ENCODE data around the gene ABCA12. TPM values are rescaled to one million over a fixed set of nuclear protein-coding genes. Genes with fewer than 3 reads are reported as not detected.

The ABCA12 gene
- total and polyA plus RNA-seq, 10 of the 15 experiments (the other 5 are each of a cell fraction or from before 2014, with no cell fraction given) = 1.2 to 12.1 (median 6.0) TPM

DNA sequence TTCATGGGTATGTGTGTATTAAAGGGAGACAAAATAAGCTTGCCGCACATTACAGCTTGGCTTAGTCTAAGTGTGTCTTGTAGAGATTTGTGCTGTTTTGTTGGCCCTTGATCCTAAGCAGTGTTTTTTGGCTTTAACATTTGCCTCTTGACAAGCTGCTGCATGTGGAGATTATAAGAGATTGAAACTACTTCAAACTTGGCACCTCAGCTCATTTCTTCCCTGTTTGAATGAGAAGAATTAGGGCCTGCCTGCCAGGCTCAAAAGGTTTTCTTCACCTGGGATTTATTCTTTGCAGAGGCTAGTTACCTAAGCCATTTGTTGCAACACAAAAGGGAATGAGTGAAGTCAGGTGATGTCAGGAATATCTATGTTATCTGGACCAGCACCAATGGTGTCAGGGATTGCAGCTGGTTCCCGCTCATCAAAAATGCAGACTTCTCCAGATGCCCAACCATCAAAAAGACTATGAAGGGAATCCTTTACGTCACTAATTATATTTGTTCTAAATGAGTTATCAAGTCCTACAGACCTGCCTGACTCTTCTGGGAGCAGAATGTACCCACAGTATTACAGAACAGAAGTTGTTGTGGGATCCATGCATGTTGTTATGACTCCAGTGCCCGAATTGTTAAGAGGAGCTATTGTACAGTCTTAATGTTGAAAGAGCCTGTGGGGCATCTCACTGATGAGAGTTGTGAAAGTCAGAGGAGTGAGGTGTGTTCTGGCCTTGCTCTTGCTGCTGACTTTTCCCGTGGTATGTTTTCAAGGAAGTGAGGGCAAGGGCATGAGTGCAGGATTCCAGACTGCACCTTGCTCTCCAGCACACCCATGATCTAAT lies 31.0 kb downstream of the ABCA12 start:
- no TSS peak for BruUV-seq (replicated peaks)
- TF ChIP-seq, protein P1, sequence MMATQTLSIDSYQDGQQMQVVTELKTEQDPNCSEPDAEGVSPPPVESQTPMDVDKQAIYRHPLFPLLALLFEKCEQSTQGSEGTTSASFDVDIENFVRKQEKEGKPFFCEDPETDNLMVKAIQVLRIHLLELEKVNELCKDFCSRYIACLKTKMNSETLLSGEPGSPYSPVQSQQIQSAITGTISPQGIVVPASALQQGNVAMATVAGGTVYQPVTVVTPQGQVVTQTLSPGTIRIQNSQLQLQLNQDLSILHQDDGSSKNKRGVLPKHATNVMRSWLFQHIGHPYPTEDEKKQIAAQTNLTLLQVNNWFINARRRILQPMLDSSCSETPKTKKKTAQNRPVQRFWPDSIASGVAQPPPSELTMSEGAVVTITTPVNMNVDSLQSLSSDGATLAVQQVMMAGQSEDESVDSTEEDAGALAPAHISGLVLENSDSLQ (IDR thresholded peaks at IDR 0.05) = no peak
- no peak for TF ChIP-seq MYB (IDR thresholded peaks at IDR 0.05; ENCODE audit: borderline replicate concordance, low read depth, low read length)
- TF ChIP-seq, protein P2, sequence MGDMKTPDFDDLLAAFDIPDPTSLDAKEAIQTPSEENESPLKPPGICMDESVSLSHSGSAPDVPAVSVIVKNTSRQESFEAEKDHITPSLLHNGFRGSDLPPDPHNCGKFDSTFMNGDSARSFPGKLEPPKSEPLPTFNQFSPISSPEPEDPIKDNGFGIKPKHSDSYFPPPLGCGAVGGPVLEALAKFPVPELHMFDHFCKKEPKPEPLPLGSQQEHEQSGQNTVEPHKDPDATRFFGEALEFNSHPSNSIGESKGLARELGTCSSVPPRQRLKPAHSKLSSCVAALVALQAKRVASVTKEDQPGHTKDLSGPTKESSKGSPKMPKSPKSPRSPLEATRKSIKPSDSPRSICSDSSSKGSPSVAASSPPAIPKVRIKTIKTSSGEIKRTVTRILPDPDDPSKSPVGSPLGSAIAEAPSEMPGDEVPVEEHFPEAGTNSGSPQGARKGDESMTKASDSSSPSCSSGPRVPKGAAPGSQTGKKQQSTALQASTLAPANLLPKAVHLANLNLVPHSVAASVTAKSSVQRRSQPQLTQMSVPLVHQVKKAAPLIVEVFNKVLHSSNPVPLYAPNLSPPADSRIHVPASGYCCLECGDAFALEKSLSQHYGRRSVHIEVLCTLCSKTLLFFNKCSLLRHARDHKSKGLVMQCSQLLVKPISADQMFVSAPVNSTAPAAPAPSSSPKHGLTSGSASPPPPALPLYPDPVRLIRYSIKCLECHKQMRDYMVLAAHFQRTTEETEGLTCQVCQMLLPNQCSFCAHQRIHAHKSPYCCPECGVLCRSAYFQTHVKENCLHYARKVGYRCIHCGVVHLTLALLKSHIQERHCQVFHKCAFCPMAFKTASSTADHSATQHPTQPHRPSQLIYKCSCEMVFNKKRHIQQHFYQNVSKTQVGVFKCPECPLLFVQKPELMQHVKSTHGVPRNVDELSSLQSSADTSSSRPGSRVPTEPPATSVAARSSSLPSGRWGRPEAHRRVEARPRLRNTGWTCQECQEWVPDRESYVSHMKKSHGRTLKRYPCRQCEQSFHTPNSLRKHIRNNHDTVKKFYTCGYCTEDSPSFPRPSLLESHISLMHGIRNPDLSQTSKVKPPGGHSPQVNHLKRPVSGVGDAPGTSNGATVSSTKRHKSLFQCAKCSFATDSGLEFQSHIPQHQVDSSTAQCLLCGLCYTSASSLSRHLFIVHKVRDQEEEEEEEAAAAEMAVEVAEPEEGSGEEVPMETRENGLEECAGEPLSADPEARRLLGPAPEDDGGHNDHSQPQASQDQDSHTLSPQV (IDR thresholded peaks at IDR 0.05) = no peak
- TF ChIP-seq BHLHE40 (IDR thresholded peaks at IDR 0.05; ENCODE audit: borderline replicate concordance in 1 of 2, low read depth in 2 of 2, low read length in 1 of 2) = no peak
- TF ChIP-seq, protein P3, sequence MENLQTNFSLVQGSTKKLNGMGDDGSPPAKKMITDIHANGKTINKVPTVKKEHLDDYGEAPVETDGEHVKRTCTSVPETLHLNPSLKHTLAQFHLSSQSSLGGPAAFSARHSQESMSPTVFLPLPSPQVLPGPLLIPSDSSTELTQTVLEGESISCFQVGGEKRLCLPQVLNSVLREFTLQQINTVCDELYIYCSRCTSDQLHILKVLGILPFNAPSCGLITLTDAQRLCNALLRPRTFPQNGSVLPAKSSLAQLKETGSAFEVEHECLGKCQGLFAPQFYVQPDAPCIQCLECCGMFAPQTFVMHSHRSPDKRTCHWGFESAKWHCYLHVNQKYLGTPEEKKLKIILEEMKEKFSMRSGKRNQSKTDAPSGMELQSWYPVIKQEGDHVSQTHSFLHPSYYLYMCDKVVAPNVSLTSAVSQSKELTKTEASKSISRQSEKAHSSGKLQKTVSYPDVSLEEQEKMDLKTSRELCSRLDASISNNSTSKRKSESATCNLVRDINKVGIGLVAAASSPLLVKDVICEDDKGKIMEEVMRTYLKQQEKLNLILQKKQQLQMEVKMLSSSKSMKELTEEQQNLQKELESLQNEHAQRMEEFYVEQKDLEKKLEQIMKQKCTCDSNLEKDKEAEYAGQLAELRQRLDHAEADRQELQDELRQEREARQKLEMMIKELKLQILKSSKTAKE (IDR thresholded peaks at IDR 0.05; ENCODE audit: low read depth, poor library complexity, severe bottlenecking) = no peak
- no peak for TF ChIP-seq EP300 (IDR thresholded peaks at IDR 0.05; ENCODE audit: borderline replicate concordance in 1 of 2, control insufficient read depth in 1 of 2, low read depth in 2 of 2, low read length in 2 of 2)
- no peak for TF ChIP-seq JUNB (IDR thresholded peaks at IDR 0.05)
- no peak for TF ChIP-seq POU2F2 (IDR thresholded peaks at IDR 0.05; ENCODE audit: borderline replicate concordance, low read depth, low read length)
- no peak for TF ChIP-seq NFYA (IDR thresholded peaks at IDR 0.05; ENCODE audit: borderline replicate concordance, low read depth, low read length)
- no peak for TF ChIP-seq ZNF217 (IDR thresholded peaks at IDR 0.05)
- no peak for TF ChIP-seq SREBF1 (IDR thresholded peaks at IDR 0.05; ENCODE audit: low read length)
- TF ChIP-seq MTA2 (IDR thresholded peaks at IDR 0.05; ENCODE audit: low read depth) = no peak
- TF ChIP-seq IKZF2 (IDR thresholded peaks at IDR 0.05) = no peak
- TF ChIP-seq TCF12 (IDR thresholded peaks at IDR 0.05; ENCODE audit: low read depth, low read length) = no peak
- TF ChIP-seq KDM1A (IDR thresholded peaks at IDR 0.05; ENCODE audit: borderline replicate concordance) = no peak
- no peak for TF ChIP-seq ZNF274 (IDR thresholded peaks at IDR 0.05; ENCODE audit: insufficient read depth, insufficient read length)
- 66% methylated on average over 5 of the region's 5 CpGs for WGBS (ENCODE audit: insufficient coverage, insufficient replicate concordance, low lambda C conversion rate, missing lambda C conversion rate)
- Histone ChIP-seq H3K79me2 (ENCODE audit: control insufficient read depth, insufficient read depth, low read length) (no peaks in the 10 kb centered on the region), H2AFZ (ENCODE audit: control insufficient read depth, low read depth, low read length) (no peak overlapping the region), H3K9me3 (replicated peaks; ENCODE audit: control insufficient read depth, insufficient read depth, low read length) (no peaks in the 10 kb centered on the region; the same call in 2 of the 3 replicates), H4K20me1 (ENCODE audit: control insufficient read depth, insufficient read depth) (no peaks in the 10 kb centered on the region), H3K4me1 (ENCODE audit: control insufficient read depth, insufficient read depth, low read length) (peaks cover 5% of the 10 kb centered on the region), H3K36me3 (ENCODE audit: control insufficient read depth in 2 of 2, insufficient read depth in 2 of 2, low read length in 1 of 2) (no peaks in the 10 kb centered on the region), H3K27me3 (replicated peaks in 1 of 2; ENCODE audit: control insufficient read depth in 2 of 2, insufficient read depth in 2 of 2, low read length in 1 of 2) (no peaks in the 10 kb centered on the region), H3K9ac (ENCODE audit: control insufficient read depth, insufficient read depth, low read length) (no peak overlapping the region), H3K27ac (ENCODE audit: control insufficient read depth, insufficient read depth) (no peak overlapping the region), H3K4me2 (ENCODE audit: control insufficient read depth, insufficient read depth) (no peak overlapping the region), H3K4me3 (no peak overlapping the region)
- CTCF ChIA-PET = interaction anchor here (0.5 kb wide), 1 partner anchor 7 kb away, joined by 3 read pairs; no protein-coding TSS in a partner anchor
- RAD21 ChIA-PET (ENCODE audit: unreplicated experiment) = no interaction called here
- ATAC-seq = no peak
- FAIRE-seq = peak; percentile 73
- SMC1A ChIA-PET (ENCODE audit: uncharacterized antibody, unreplicated experiment) = interaction anchor here (0.6 to 1.1 kb wide), 5 partner anchors 9 to 1832 kb away, joined by 3 to 7 read pairs (median 3); no protein-coding TSS in a partner anchor
- DNase-seq (ENCODE audit: low read depth, low spot score) = no peak
- intact Hi-C loops (cut with micrococcal nuclease; ENCODE audit: unreplicated experiment) (no loop called here), in situ Hi-C loops (cut with MboI) (no loop called here)
- POLR2A ChIA-PET = interaction anchor here (0.5 to 0.6 kb wide), 2 partner anchors 12 to 1111 kb away, joined by 3 read pairs; no protein-coding TSS in a partner anchor
